Panc1 (cell line): ENCODE results near the gene DENND2D. TPM values are rescaled to one million over a fixed set of nuclear protein-coding genes. Genes with fewer than 3 reads are reported as not detected.

Experiments
- ATAC-seq: fragments of 200-7000 bp; cut with Tn5 transposase; 2 replicates; pipeline ENCODE4 v1.9.1; 2020; ENCODE audit warnings: mild to moderate bottlenecking, moderate library complexity
- BruUV-seq: library from RNA; stranded (reverse); fragments of 400-500 nt; replicated peaks from 2 replicates; lab custom pipeline; 2021; lab: Mats Ljungman, UMichigan
- CTCF ChIA-PET: fragments of 300-600 bp; sonication (Branson Sonifier 250); formaldehyde crosslinking; loops from one replicate; lab custom pipeline; 2022; ENCODE audit warnings: antibody characterized with exemption; lab: Charles Lee
- POLR2A ChIA-PET: fragments of 300-600 bp; sonication (Branson Sonifier 250); formaldehyde crosslinking; loops from one replicate; lab custom pipeline; 2022; ENCODE audit warnings: antibody characterized with exemption; lab: Charles Lee
- DNase-seq: peaks from one replicate; pipeline ENCODE4 v3.0.0-alpha.2; 2010; ENCODE audit warnings: low read depth, low spot score
- H3K27ac ChIP-seq: 2 replicates; pipeline ENCODE4 v1.5.1; 2011; ENCODE audit warnings: mild to moderate bottlenecking, low read length, inconsistent platforms
- H3K27me3 ChIP-seq: fragments of 200-500 bp; sonication (Bioruptor generic); 2 replicates; pipeline ENCODE4 v1.6.0; 2014; ENCODE audit warnings: low read length, inconsistent platforms; ENCODE audit not compliant: control insufficient read depth, insufficient read depth
- H3K36me3 ChIP-seq: fragments of 200-500 bp; sonication (Bioruptor generic); 2 replicates; pipeline ENCODE4 v1.5.1; 2014; ENCODE audit warnings: inconsistent platforms, mild to moderate bottlenecking, low read length, moderate library complexity; ENCODE audit not compliant: control insufficient read depth, insufficient read depth
- H3K4me1 ChIP-seq: 2 replicates; pipeline ENCODE4 v1.5.1; 2011; ENCODE audit warnings: inconsistent platforms, mild to moderate bottlenecking, low read length, moderate library complexity; ENCODE audit not compliant: control insufficient read depth, insufficient read depth
- H3K4me3 ChIP-seq, 2 experiments: 2 replicates each; pipeline ENCODE4 v1.5.1; 2011 to 2012; ENCODE audit warnings: low read depth in 2 of 2, low read length in 2 of 2, mild to moderate bottlenecking in 2 of 2, inconsistent platforms in 1 of 2, moderate library complexity in 1 of 2
- H3K9me3 ChIP-seq: fragments of 200-500 bp; sonication (Bioruptor generic); 2 replicates; pipeline ENCODE4 v1.5.1; 2014; ENCODE audit warnings: low read depth, mild to moderate bottlenecking, inconsistent platforms, low read length, moderate library complexity; ENCODE audit not compliant: control insufficient read depth, insufficient read depth
- POLR2AphosphoS5 ChIP-seq: IDR thresholded peaks from 2 replicates; pipeline ENCODE4 v1.6.1; 2012; ENCODE audit warnings: mild to moderate bottlenecking, low read depth, low read length, moderate library complexity
- SIN3A ChIP-seq: IDR thresholded peaks from 2 replicates; pipeline ENCODE4 v1.6.1; 2012; ENCODE audit warnings: low read depth, mild to moderate bottlenecking, low read length, moderate library complexity, borderline replicate concordance; ENCODE audit not compliant: insufficient read depth
- TCF7L2 ChIP-seq: IDR thresholded peaks from 2 replicates; pipeline ENCODE4 v1.6.1; 2011; ENCODE audit warnings: mild to moderate bottlenecking, low read depth, low read length, inconsistent platforms
- in situ Hi-C: cut with HindIII; loops from 2 replicates; pipeline ENCODE4 v1.10.0; 2016; ENCODE audit warnings: low sequenced_read_pairs, low pct_unique_long_range_greater_than_20kb
- intact Hi-C: fragments of 100-400 bp; cut with micrococcal nuclease; formaldehyde crosslinking; loops from one replicate; pipeline ENCODE4 v1.10.0; 2022; ENCODE audit not compliant: unreplicated experiment
- total RNA-seq: library from RNA; stranded (reverse); gene quantifications from one replicate; pipeline ENCODE4 v1.2.1, GENCODE V29; 2021; ENCODE audit not compliant: unreplicated experiment
- TF ChIP-seq, protein P1 (sequence below), 2 experiments: IDR thresholded peaks; 2 replicates each; pipeline ENCODE4 v1.6.1; 2011 to 2012; ENCODE audit warnings: low read depth in 2 of 2, control low read depth in 1 of 2, low read length in 1 of 2, mild to moderate bottlenecking in 1 of 2, moderate library complexity in 1 of 2; ENCODE audit not compliant: insufficient read depth in 1 of 2
- TF ChIP-seq, protein P2 (sequence below): fragments of 450-650 bp; IDR thresholded peaks from 2 replicates; pipeline ENCODE4 v1.5.1; 2017; ENCODE audit warnings: mild to moderate bottlenecking

Gene DENND2D
- total RNA-seq, 1 experiment from 2014 or later = 10.4 TPM

DNA sequence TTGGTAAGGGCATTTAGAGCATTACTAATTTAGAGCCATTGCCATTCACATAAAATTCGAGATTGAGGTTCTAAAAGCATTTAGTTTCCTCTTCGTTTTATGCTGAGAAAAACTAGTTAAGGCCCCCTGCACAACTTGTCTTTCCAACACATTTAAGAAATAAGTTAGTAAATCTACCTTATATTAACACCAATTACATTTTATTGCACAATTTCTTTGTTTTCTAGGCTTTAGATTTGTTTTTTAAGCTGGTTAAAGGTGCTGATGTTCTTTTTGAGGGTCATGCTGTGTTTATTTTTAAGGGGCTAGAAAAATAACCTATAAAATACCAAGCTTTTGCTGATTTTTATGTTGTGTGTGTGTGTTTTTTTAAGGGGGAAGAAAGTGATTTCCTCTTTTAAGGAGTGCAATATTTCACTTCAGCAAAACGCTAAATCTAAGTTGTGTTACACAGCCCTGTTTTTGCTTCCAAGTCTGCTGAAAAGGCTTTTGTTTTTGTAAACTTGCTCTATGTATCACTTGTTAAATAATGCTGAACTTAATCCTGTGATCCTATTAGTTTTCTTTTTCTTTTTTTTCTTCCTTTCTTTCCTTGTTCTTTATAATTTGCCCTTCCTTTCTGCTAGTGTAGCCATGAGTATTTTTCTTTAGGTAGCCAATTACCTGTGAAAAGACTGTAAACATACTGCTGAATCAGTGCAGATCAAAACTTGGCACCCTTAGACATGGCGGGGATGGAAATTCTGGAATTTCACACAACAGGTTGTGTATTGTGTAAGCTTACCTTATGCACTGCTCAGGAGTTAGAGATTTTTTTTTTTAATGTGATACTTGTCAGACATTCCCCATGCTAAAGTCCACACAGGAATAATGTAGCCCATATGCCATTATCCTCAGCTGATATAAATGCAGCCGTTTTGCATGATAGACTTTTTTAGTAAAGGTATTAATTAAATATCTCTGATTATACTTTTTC is 58.9 kb downstream of the DENND2D start:
- in situ Hi-C loops = no loop called here
- peak overlapping the region; percentile 82 to 84; a peak in 3 of 4 replicates for H3K4me3 ChIP-seq
- TSS peak; percentile 66 for BruUV-seq
- intact Hi-C loops = no loop called here
- no peaks in the 10 kb centered on the region for H3K9me3 ChIP-seq
- peak overlapping the region; percentile 93 for H3K27ac ChIP-seq
- H3K4me1 ChIP-seq = peaks cover 15% of the 10 kb centered on the region; the same call in 1 of the 2 replicates
- no peak for ATAC-seq
- H3K27me3 ChIP-seq = no peaks in the 10 kb centered on the region
- CTCF ChIA-PET = no interaction called here
- peaks cover 11% of the 10 kb centered on the region; the same call in 1 of the 2 replicates for H3K36me3 ChIP-seq
- TF ChIP-seq TCF7L2 (no peak), POLR2AphosphoS5 (no peak), SIN3A (no peak)
- TF ChIP-seq, protein P1, sequence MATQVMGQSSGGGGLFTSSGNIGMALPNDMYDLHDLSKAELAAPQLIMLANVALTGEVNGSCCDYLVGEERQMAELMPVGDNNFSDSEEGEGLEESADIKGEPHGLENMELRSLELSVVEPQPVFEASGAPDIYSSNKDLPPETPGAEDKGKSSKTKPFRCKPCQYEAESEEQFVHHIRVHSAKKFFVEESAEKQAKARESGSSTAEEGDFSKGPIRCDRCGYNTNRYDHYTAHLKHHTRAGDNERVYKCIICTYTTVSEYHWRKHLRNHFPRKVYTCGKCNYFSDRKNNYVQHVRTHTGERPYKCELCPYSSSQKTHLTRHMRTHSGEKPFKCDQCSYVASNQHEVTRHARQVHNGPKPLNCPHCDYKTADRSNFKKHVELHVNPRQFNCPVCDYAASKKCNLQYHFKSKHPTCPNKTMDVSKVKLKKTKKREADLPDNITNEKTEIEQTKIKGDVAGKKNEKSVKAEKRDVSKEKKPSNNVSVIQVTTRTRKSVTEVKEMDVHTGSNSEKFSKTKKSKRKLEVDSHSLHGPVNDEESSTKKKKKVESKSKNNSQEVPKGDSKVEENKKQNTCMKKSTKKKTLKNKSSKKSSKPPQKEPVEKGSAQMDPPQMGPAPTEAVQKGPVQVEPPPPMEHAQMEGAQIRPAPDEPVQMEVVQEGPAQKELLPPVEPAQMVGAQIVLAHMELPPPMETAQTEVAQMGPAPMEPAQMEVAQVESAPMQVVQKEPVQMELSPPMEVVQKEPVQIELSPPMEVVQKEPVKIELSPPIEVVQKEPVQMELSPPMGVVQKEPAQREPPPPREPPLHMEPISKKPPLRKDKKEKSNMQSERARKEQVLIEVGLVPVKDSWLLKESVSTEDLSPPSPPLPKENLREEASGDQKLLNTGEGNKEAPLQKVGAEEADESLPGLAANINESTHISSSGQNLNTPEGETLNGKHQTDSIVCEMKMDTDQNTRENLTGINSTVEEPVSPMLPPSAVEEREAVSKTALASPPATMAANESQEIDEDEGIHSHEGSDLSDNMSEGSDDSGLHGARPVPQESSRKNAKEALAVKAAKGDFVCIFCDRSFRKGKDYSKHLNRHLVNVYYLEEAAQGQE (IDR thresholded peaks at IDR 0.05; ENCODE audit: insufficient read depth in 1 of 2, low read depth in 2 of 2, low read length in 1 of 2) = no peak
- TF ChIP-seq, protein P2, sequence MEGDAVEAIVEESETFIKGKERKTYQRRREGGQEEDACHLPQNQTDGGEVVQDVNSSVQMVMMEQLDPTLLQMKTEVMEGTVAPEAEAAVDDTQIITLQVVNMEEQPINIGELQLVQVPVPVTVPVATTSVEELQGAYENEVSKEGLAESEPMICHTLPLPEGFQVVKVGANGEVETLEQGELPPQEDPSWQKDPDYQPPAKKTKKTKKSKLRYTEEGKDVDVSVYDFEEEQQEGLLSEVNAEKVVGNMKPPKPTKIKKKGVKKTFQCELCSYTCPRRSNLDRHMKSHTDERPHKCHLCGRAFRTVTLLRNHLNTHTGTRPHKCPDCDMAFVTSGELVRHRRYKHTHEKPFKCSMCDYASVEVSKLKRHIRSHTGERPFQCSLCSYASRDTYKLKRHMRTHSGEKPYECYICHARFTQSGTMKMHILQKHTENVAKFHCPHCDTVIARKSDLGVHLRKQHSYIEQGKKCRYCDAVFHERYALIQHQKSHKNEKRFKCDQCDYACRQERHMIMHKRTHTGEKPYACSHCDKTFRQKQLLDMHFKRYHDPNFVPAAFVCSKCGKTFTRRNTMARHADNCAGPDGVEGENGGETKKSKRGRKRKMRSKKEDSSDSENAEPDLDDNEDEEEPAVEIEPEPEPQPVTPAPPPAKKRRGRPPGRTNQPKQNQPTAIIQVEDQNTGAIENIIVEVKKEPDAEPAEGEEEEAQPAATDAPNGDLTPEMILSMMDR = no peak
- no peak for DNase-seq
- POLR2A ChIA-PET = interaction anchor here (0.6 kb wide), 1 partner anchor 211 kb away, joined by 3 read pairs; no protein-coding TSS in a partner anchor

DNA sequence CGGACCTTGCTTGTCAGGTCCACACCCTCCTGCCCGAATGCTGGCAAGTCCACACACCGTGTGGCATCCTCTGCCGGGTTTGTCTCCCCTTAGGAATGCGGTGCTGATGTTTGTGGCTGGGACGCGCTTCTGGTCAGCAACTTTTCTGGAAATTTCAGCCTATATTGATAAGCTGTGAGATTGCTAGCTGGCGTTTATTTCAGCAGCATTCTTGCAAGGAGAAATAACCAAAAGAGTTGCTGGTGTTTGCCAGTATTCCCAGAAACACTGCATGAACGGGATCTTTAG is 59.8 kb downstream of the DENND2D start:
- in situ Hi-C loops = no loop called here

More for the DNA sequence above, 59.8 kb downstream of the DENND2D start:
- Histone ChIP-seq H3K4me3 (peak overlapping the region; percentile 82 to 84), H3K9me3 (no peaks in the 10 kb centered on the region), H3K4me1 (peaks cover 15% of the 10 kb centered on the region; the same call in 1 of the 2 replicates), H3K36me3 (peaks cover 11% of the 10 kb centered on the region; the same call in 1 of the 2 replicates), H3K27me3 (no peaks in the 10 kb centered on the region), H3K27ac (peak overlapping the region; percentile 93)
- BruUV-seq = no TSS peak
- DNase-seq (no peak), ATAC-seq (no peak)
- TF ChIP-seq SIN3A = no peak
- TF ChIP-seq, protein P2 = no peak
- TF ChIP-seq TCF7L2 = no peak
- TF ChIP-seq, protein P1 (IDR thresholded peaks at IDR 0.05; ENCODE audit: insufficient read depth in 1 of 2, low read depth in 2 of 2, low read length in 1 of 2) = no peak
- no peak for TF ChIP-seq POLR2AphosphoS5
- ChIA-PET CTCF (no interaction called here), POLR2A (no interaction called here)
- intact Hi-C loops = no loop called here
